Esophagus muscularis mucosa (tissue), 4 donors: Measurements from ENCODE around the gene TBC1D5. TPM values are rescaled to one million over a fixed set of nuclear protein-coding genes. Genes with fewer than 3 reads are reported as not detected.

Source experiments
- DNase-seq: peaks from one replicate; pipeline ENCODE4 v3.0.0-alpha.2; 2017; ENCODE audit errors: extremely low spot score
- H3K27ac ChIP-seq, 4 donors: fragments of 200-600 bp; sonication (generic); replicated peaks in 1 of 4; 1 replicate in 3 of 4; 2 replicates in 1 of 4; pipeline ENCODE4 v1.5.1; 2016 to 2019; ENCODE audit warnings: mild to moderate bottlenecking in 1 of 4
- H3K27me3 ChIP-seq, 4 donors: fragments of 200-600 bp; sonication (generic); one replicate each; pipeline versions ENCODE4 v1.5.1 to v1.6.0; 2016 to 2019
- H3K36me3 ChIP-seq, 4 donors: fragments of 200-600 bp; sonication (generic); one replicate each; pipeline ENCODE4 v1.5.1; 2016 to 2019
- H3K4me1 ChIP-seq, 4 donors: fragments of 200-600 bp; sonication (generic); one replicate each; pipeline ENCODE4 v1.5.1; 2016 to 2019
- H3K4me3 ChIP-seq, 4 donors: fragments of 200-600 bp; sonication (generic); 1 replicate in 2 of 4; 2 replicates in 2 of 4; pipeline ENCODE4 v1.5.1; 2016 to 2019; ENCODE audit warnings: mild to moderate bottlenecking in 4 of 4, moderate library complexity in 1 of 4
- H3K9me3 ChIP-seq, 4 donors: fragments of 200-600 bp; sonication (generic); 1 replicate in 3 of 4; 2 replicates in 1 of 4; pipeline ENCODE4 v1.5.1; 2016 to 2019
- EP300 ChIP-seq: sonication (generic); formaldehyde crosslinking; IDR thresholded peaks from one replicate; pipeline ENCODE4 v1.6.1; 2017; ENCODE audit warnings: antibody characterized with exemption
- POLR2A ChIP-seq: fragments of 450-650 bp; IDR thresholded peaks from one replicate; pipeline ENCODE4 v1.6.1; 2017; ENCODE audit warnings: antibody characterized with exemption, moderate library complexity, mild to moderate bottlenecking, low read depth
- POLR2AphosphoS5 ChIP-seq, 2 donors: sonication (generic); formaldehyde crosslinking; IDR thresholded peaks; one replicate each; pipeline ENCODE4 v1.6.1; 2017; ENCODE audit warnings: antibody characterized with exemption in 2 of 2
- WGBS: methylation state at CpG from one replicate; pipeline ENCODE4 v1.1.5; 2018; 5-methylcytosine and 5-hydroxymethylcytosine counted together
- intact Hi-C: fragments of 100-400 bp; cut with DNase I; formaldehyde crosslinking; loops from one replicate; pipeline ENCODE4 v1.15.1; 2023
- total RNA-seq, 4 donors: library from RNA; depleted of rRNA; stranded (reverse); fragments of >200 nt; gene quantifications; one replicate each; pipeline versions ENCODE4 v1.1.0 to v1.2.1, GENCODE V29; 2016
- TF ChIP-seq, protein P1 (sequence below), 3 experiments: fragments of 200-600 bp in 2 of 3; fragments of 450-650 bp in 1 of 3; sonication (generic) in 2 of 3; IDR thresholded peaks; one replicate each; pipeline ENCODE4 v1.5.1; 2017 to 2019; ENCODE audit warnings: antibody characterized with exemption in 3 of 3, mild to moderate bottlenecking in 2 of 3, moderate library complexity in 1 of 3

The TBC1D5 gene
- total RNA-seq, 4 donors from 2014 or later: 54.0 to 83.1 (median 63.6) TPM

DNA sequence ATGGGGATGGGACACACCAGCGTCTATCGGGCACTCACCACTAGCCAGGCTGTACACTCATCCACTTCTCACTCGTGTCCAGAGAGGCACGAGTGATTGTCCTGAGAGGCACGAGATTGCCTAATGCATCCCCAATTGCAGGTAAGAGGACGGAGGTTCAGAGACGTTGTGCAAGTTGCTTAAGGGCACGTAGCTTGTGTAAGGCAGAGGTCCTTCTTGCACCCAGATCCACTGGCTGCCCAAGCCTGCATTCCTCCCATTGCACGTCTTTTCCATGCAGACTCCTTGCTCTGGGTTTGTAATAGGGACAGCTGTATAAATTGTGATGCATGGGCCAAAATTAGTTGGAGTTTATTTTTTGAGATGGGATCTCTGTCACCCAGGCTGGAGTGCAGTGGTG is 593.4 kb downstream of the TBC1D5 start:
- Histone ChIP-seq H3K9me3 (peaks cover 0 to 28% (median 20%) of the 10 kb centered on the region in 4 donors), H3K36me3 (peaks cover 3 to 17% (median 12%) of the 10 kb centered on the region in 4 donors), H3K27ac (no peak overlapping the region), H3K27me3 (no peaks in the 10 kb centered on the region), H3K4me3 (no peak overlapping the region), H3K4me1 (no peaks in the 10 kb centered on the region)
- intact Hi-C loops: no loop called here
- DNase-seq: no peak
- TF ChIP-seq, protein P1, sequence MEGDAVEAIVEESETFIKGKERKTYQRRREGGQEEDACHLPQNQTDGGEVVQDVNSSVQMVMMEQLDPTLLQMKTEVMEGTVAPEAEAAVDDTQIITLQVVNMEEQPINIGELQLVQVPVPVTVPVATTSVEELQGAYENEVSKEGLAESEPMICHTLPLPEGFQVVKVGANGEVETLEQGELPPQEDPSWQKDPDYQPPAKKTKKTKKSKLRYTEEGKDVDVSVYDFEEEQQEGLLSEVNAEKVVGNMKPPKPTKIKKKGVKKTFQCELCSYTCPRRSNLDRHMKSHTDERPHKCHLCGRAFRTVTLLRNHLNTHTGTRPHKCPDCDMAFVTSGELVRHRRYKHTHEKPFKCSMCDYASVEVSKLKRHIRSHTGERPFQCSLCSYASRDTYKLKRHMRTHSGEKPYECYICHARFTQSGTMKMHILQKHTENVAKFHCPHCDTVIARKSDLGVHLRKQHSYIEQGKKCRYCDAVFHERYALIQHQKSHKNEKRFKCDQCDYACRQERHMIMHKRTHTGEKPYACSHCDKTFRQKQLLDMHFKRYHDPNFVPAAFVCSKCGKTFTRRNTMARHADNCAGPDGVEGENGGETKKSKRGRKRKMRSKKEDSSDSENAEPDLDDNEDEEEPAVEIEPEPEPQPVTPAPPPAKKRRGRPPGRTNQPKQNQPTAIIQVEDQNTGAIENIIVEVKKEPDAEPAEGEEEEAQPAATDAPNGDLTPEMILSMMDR (IDR thresholded peaks at IDR 0.05): no peak
- TF ChIP-seq POLR2A (no peak), EP300 (no peak), POLR2AphosphoS5 (IDR thresholded peaks at IDR 0.05) (no peak)
- 77% methylated on average over 9 of the region's 9 CpGs for WGBS

DNA sequence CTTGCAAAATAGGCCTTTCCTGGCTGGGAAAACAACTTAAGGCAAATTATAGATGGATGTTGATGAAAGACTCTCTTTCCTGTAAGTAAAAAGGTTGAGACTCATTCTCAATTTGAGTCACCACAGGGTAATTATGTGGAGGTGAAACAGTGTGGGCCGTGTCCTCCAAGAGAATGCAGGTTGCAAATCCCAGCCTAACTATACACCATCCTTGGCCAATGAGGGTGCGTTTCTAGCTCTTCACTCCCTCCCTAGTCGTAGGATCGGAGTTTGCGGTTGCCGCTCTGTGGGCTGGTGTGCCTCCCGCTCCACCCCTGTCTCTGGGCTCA is 597.8 kb downstream of the TBC1D5 start:
- H3K9me3 ChIP-seq: no peaks in the 10 kb centered on the region
- no peak overlapping the region for H3K27ac ChIP-seq
- intact Hi-C loops: no loop called here
- 94% methylated on average over 7 of the region's 7 CpGs for WGBS
- H3K4me1 ChIP-seq: no peaks in the 10 kb centered on the region
- no peaks in the 10 kb centered on the region for H3K36me3 ChIP-seq
- no peak overlapping the region for H3K4me3 ChIP-seq
- no peak for TF ChIP-seq POLR2AphosphoS5 (IDR thresholded peaks at IDR 0.05)
- TF ChIP-seq, protein P1 (IDR thresholded peaks at IDR 0.05): no peak
- no peak for TF ChIP-seq EP300
- TF ChIP-seq POLR2A: no peak
- H3K27me3 ChIP-seq: no peaks in the 10 kb centered on the region
- no peak for DNase-seq

DNA sequence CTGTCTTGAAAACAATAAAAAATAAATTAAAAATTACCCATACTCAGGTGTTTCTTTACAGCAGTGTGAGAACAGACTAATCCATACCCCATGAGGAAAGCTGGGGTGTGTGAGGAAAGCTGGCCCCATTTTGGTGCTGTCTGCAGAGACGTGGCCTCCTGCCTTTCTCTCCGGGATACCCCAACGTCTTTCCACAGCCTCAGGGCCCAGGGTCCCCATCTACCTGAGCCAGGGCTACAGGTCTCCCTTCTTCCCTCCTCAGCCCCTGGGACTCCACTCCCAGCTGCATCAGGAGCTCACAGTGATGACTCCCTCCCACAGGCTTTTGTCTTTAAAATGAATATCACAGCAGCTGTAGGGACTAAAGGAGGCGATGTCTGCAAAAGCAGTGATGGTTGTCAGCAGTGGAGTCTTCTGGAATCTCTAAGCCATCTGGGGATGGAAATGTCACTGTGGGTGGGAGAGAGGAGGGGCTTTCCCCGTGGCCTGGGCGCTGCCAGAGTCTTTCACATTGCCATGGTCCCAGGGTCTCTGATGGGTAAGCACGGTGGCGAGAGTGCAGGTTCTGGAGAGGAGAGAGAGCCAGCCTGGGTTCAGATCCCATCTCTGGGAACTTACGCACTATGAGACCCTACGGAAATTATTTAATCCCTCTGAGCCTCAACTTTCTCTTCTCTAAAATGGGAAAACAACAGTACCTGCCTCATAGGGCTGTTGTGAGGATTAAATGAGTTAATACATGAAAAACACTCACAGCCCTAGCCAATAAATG is 598.4 kb downstream of the TBC1D5 start:
- no peaks in the 10 kb centered on the region for H3K4me1 ChIP-seq
- no peak overlapping the region for H3K27ac ChIP-seq
- WGBS: 90% methylated on average over 10 of the region's 10 CpGs
- H3K27me3 ChIP-seq: peaks cover 0 to 1% (median 0%) of the 10 kb centered on the region in 4 donors
- TF ChIP-seq EP300 (no peak), POLR2A (no peak), POLR2AphosphoS5 (IDR thresholded peaks at IDR 0.05) (no peak)
- TF ChIP-seq, protein P1 (IDR thresholded peaks at IDR 0.05): no peak
- no peaks in the 10 kb centered on the region for H3K9me3 ChIP-seq
- no peak overlapping the region for H3K4me3 ChIP-seq
- H3K36me3 ChIP-seq: no peaks in the 10 kb centered on the region
- intact Hi-C loops: no loop called here
- no peak for DNase-seq

DNA sequence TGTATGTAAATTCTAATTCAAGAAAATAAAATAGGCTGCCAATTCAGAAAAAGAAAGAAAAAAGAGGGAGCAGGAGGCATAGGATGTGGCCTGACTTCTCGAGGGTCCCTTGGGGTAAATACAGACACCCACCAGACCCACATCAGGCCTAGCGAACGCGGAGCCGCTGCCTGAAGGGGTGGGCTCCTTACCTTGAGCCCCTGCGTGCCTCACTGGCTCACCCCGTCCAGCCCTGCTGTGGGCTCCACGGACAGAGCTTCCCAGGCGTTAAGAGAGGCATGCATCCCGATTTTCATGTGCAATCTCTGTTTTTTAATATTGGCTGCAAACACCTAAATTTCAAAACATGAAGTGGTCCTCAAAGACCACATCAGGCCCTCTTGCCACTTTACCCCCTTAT is 599.9 kb downstream of the TBC1D5 start:
- TF ChIP-seq, protein P1 (IDR thresholded peaks at IDR 0.05): no peak
- TF ChIP-seq POLR2AphosphoS5 (IDR thresholded peaks at IDR 0.05) (no peak), EP300 (no peak), POLR2A (no peak)
- Histone ChIP-seq H3K4me3 (no peak overlapping the region), H3K27me3 (peaks cover 0 to 4% (median 0%) of the 10 kb centered on the region in 4 donors), H3K36me3 (no peaks in the 10 kb centered on the region), H3K9me3 (peaks cover 0 to 3% (median 1%) of the 10 kb centered on the region in 4 donors), H3K27ac (no peak overlapping the region), H3K4me1 (no peaks in the 10 kb centered on the region)
- no peak for DNase-seq
- intact Hi-C loops: no loop called here
- 97% methylated on average over 10 of the region's 10 CpGs for WGBS

DNA sequence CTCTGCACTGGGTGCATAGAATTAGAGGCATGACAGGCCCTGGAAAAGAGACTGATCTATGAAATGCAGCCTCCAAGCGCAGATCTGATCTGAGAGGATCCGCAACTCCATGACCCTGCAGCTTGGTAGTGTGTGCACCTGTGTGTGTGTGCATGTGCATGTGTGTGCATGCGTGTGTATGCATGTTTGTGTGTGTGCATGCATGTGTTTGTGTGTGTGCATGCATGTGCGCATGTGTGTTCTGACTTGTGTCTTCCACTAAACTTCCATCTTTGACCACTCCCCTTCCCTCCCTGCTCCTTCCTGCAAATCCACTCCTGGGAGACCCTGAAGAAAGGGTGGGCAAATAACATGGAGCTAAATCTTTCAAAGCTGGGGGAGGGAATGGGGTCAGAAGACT is 600.7 kb downstream of the TBC1D5 start:
- peaks cover 0 to 8% (median 2%) of the 10 kb centered on the region in 4 donors for H3K9me3 ChIP-seq
- no peak overlapping the region for H3K4me3 ChIP-seq
- WGBS: 100% methylated on average over 1 of the region's 4 CpGs
- peaks cover 0 to 4% (median 0%) of the 10 kb centered on the region in 4 donors for H3K27me3 ChIP-seq
- TF ChIP-seq POLR2AphosphoS5 (IDR thresholded peaks at IDR 0.05) (no peak), EP300 (no peak)
- H3K36me3 ChIP-seq: no peaks in the 10 kb centered on the region
- intact Hi-C loops: no loop called here
- no peak overlapping the region for H3K27ac ChIP-seq
- no peaks in the 10 kb centered on the region for H3K4me1 ChIP-seq
- no peak for DNase-seq
